Testis (tissue), 3 donors: ENCODE results near the gene FZD8. TPM values are rescaled to one million over a fixed set of nuclear protein-coding genes. Genes with fewer than 3 reads are reported as not detected.

Experiments used
- DNase-seq: peaks from one replicate; pipeline ENCODE4 v3.0.0-alpha.2; 2019
- H3K27ac ChIP-seq, 2 donors: fragments of 200-600 bp; sonication (generic); one replicate each; pipeline ENCODE4 v1.5.1; 2019
- H3K27me3 ChIP-seq: fragments of 200-600 bp; sonication (generic); one replicate; pipeline ENCODE4 v1.5.1; 2019
- H3K36me3 ChIP-seq: fragments of 200-600 bp; sonication (generic); one replicate; pipeline ENCODE4 v1.5.1; 2017; ENCODE audit warnings: low read depth; ENCODE audit errors: missing control alignments
- H3K4me1 ChIP-seq: fragments of 200-600 bp; sonication (generic); one replicate; pipeline ENCODE4 v1.5.1; 2019
- H3K4me3 ChIP-seq, 2 donors: fragments of 200-600 bp; sonication (generic); one replicate each; pipeline ENCODE4 v1.5.1; 2017 to 2019
- H3K9me3 ChIP-seq: fragments of 200-600 bp; sonication (generic); one replicate; pipeline ENCODE4 v1.5.1; 2017
- CTCF ChIP-seq, 3 experiments: fragments of 450-650 bp in 2 of 3; fragments of 200-600 bp in 1 of 3; sonication (generic) in 1 of 3; IDR thresholded peaks; one replicate each; pipeline ENCODE4 v1.5.1; 2016 to 2019; ENCODE audit warnings: antibody characterized with exemption in 3 of 3, mild to moderate bottlenecking in 2 of 3, moderate library complexity in 1 of 3
- POLR2A ChIP-seq: fragments of 450-650 bp; IDR thresholded peaks from one replicate; pipeline ENCODE4 v1.6.1; 2017; ENCODE audit warnings: antibody characterized with exemption, mild to moderate bottlenecking, moderate library complexity
- WGBS, 2 donors: methylation state at CpG; one replicate each; pipeline ENCODE4 v1.1.5; 2018; 5-methylcytosine and 5-hydroxymethylcytosine counted together
- intact Hi-C: fragments of 100-400 bp; cut with DNase I; formaldehyde crosslinking; loops from one replicate; pipeline ENCODE4 v1.15.1; 2023; ENCODE audit warnings: low total_unique reads
- polyA plus RNA-seq: library from polyadenylated mRNA; stranded (reverse); fragments of 350-450 nt; fragmentation: Illumina TruSeq; extraction: RNeasy Lipid Tissue Mini Kit (QIAGEN cat#74804); gene quantifications from one replicate; pipeline ENCODE4 v1.2.3, GENCODE V29; 2014; ENCODE audit warnings: low read depth, low replicate concordance; ENCODE audit not compliant: insufficient read depth
- total RNA-seq, 2 donors: library from RNA; depleted of rRNA; stranded (reverse); fragments of >200 nt; gene quantifications; one replicate each; pipeline ENCODE4 v1.2.3, GENCODE V29; 2016

FZD8 gene
- total and polyA plus RNA-seq, 3 donors from 2014 or later = 4.9 to 16.4 (median 13.0) TPM

GRCh38 chr10:35606430-35606829 is 35.7 kb downstream of the FZD8 start:
- TF ChIP-seq POLR2A = no peak
- TF ChIP-seq CTCF (IDR thresholded peaks at IDR 0.05) = no peak
- H3K9me3 ChIP-seq = no peaks in the 10 kb centered on the region
- H3K4me3 ChIP-seq = no peak overlapping the region
- no peaks in the 10 kb centered on the region for H3K27me3 ChIP-seq
- H3K27ac ChIP-seq = no peak overlapping the region
- H3K4me1 ChIP-seq = no peaks in the 10 kb centered on the region
- no peaks in the 10 kb centered on the region for H3K36me3 ChIP-seq
- WGBS, 2 donors = 93% methylated on average over 6 of the region's 6 CpGs
- no peak for DNase-seq
- intact Hi-C loops = no loop called here

- Histone ChIP-seq H3K27me3 (no peaks in the 10 kb centered on the region), H3K4me1 (no peaks in the 10 kb centered on the region), H3K36me3 (no peaks in the 10 kb centered on the region), H3K9me3 (no peaks in the 10 kb centered on the region), H3K27ac (no peak within 1 kb of the TSS), H3K4me3 (no peak within 1 kb of the TSS)
- DNase-seq = no peak
- 77 to 78% methylated on average over 8 of the region's 8 CpGs for WGBS, 2 donors
- intact Hi-C loops = no loop called here
- no peak for TF ChIP-seq CTCF (IDR thresholded peaks at IDR 0.05)
- no peak for TF ChIP-seq POLR2A
Measured at GRCh38 chr10:35605191-35605590, 36.9 kb downstream of the FZD8 start, which contains the start of gene GJD4. Gene GJD4, plus strand, starts transcription at chr10:35605341. Its CDS starts 227 bp downstream, at chr10:35605568.

GRCh38 chr10:35600193-35600592 is 41.9 kb downstream of the FZD8 start:
- Histone ChIP-seq H3K9me3 (no peaks in the 10 kb centered on the region), H3K36me3 (no peaks in the 10 kb centered on the region), H3K4me1 (no peaks in the 10 kb centered on the region), H3K27me3 (no peaks in the 10 kb centered on the region), H3K4me3 (no peak overlapping the region), H3K27ac (no peak overlapping the region)
- TF ChIP-seq POLR2A (no peak), CTCF (IDR thresholded peaks at IDR 0.05) (no peak)
- WGBS, 2 donors = 59 to 79% methylated on average over 2 of the region's 2 CpGs
- no peak for DNase-seq
- intact Hi-C loops = no loop called here

- no peak overlapping the region for H3K4me3 ChIP-seq
- no peaks in the 10 kb centered on the region for H3K36me3 ChIP-seq
- DNase-seq = no peak
- H3K9me3 ChIP-seq = no peaks in the 10 kb centered on the region
- H3K27me3 ChIP-seq = no peaks in the 10 kb centered on the region
- intact Hi-C loops = no loop called here
- H3K4me1 ChIP-seq = no peaks in the 10 kb centered on the region
- 47 to 64% methylated on average over 5 to 6 of the region's 6 CpGs for WGBS, 2 donors
- no peak for TF ChIP-seq POLR2A
- no peak for TF ChIP-seq CTCF (IDR thresholded peaks at IDR 0.05)
- H3K27ac ChIP-seq = no peak overlapping the region
Measured at GRCh38 chr10:35598379-35598778, 43.7 kb downstream of the FZD8 start.

- TF ChIP-seq CTCF (IDR thresholded peaks at IDR 0.05) = no peak
- no peak for TF ChIP-seq POLR2A
- 47 to 70% methylated on average over 2 to 3 of the region's 3 CpGs for WGBS, 2 donors
- intact Hi-C loops = no loop called here
Measured at GRCh38 chr10:35595106-35595505, 47.0 kb downstream of the FZD8 start.

More at GRCh38 chr10:35595106-35595505, 47.0 kb downstream of the FZD8 start:
- Histone ChIP-seq H3K27me3 (no peaks in the 10 kb centered on the region), H3K9me3 (no peaks in the 10 kb centered on the region), H3K27ac (no peak overlapping the region), H3K4me3 (no peak overlapping the region), H3K4me1 (no peaks in the 10 kb centered on the region), H3K36me3 (no peaks in the 10 kb centered on the region)
- DNase-seq = no peak
